Naive thymus-derived CD8-positive, alpha-beta T cell (primary cell): Measurements from ENCODE around the gene CCR1. TPM values are rescaled to one million over a fixed set of nuclear protein-coding genes. Genes with fewer than 3 reads are reported as not detected.

Source experiments
- ATAC-seq, 2 donors: fragments of 150-1000 bp; cut with Tn5 transposase in 1 of 2; sonication (Bioruptor Pico), chemical (Tn5 transposase) in 1 of 2; 1 replicate in 1 of 2; 2 replicates in 1 of 2; pipeline ENCODE4 v1.10.0; 2021; ENCODE audit warnings: mild to moderate bottlenecking in 2 of 2, moderate library complexity in 2 of 2
- POLR2A ChIA-PET: fragments of 350-600 bp; sonication (Branson Sonifier 250); formaldehyde crosslinking; loops from one replicate; lab custom pipeline; 2021; ENCODE audit warnings: antibody characterized with exemption; lab: Charles Lee
- DNase-seq, 10 donors: peaks; one replicate each; pipeline versions ENCODE4 v3.0.0 to v3.0.0-alpha.2; 2020 to 2022
- H3K27ac Mint-ChIP-seq, 10 donors: one replicate each; pipeline ENCODE4 v1.8.0; 2020 to 2022; ENCODE audit warnings: mild to moderate bottlenecking in 10 of 10, mixed read lengths in 10 of 10, moderate library complexity in 4 of 10, inconsistent platforms in 1 of 10
- H3K27me3 Mint-ChIP-seq, 5 donors: one replicate each; pipeline ENCODE4 v1.8.0; 2021 to 2022; ENCODE audit warnings: mixed read lengths in 5 of 5
- H3K36me3 Mint-ChIP-seq, 3 donors: one replicate each; pipeline ENCODE4 v1.8.0; 2020 to 2022; ENCODE audit warnings: mixed read lengths in 3 of 3, mild to moderate bottlenecking in 2 of 3, inconsistent platforms in 1 of 3
- H3K4me1 Mint-ChIP-seq, 4 donors: one replicate each; pipeline ENCODE4 v1.8.0; 2021 to 2022; ENCODE audit warnings: mixed read lengths in 4 of 4
- H3K4me3 Mint-ChIP-seq, 10 donors: one replicate each; pipeline ENCODE4 v1.8.0; 2020 to 2022; ENCODE audit warnings: mild to moderate bottlenecking in 10 of 10, mixed read lengths in 10 of 10, moderate library complexity in 6 of 10, inconsistent platforms in 1 of 10
- H3K9me3 Mint-ChIP-seq, 9 donors: one replicate each; pipeline ENCODE4 v1.8.0; 2020 to 2022; ENCODE audit warnings: mixed read lengths in 9 of 9, mild to moderate bottlenecking in 3 of 9, inconsistent platforms in 1 of 9, moderate library complexity in 1 of 9
- polyA plus RNA-seq, 3 donors: library from polyadenylated mRNA; unstranded; fragments of 300-500 nt; fragmentation: Illumina TruSeq; gene quantifications; one replicate each; pipeline ENCODE4 v1.2.3, GENCODE V29; 2021
- total RNA-seq, 8 experiments: library from RNA in 2 of 8; stranded (reverse) in 2 of 8; gene quantifications; one replicate each; pipeline ENCODE4 v1.2.3 and lab custom pipeline; 2021 to 2026

CCR1 gene
- total RNA-seq (under 1 TPM; 0.55 to 0.94 TPM), polyA plus RNA-seq (1 to 10 TPM in 1 of 3 donors, under 1 TPM in 1, not detected in 1; 0.11 to 2.0 TPM), total RNA-seq (lab: John Stamatoyannopoulos, UW) (0 reads per million in 6 experiments)

- ATAC-seq = peak; percentile 48 to 52
- Mint-ChIP-seq H3K27ac (peak within 1 kb of the TSS in 8 of 10 donors; percentile 7 to 87 (median 48)), H3K4me1 (peaks cover 7 to 44% (median 19%) of the 10 kb centered on the region in 4 donors), H3K4me3 (peak within 1 kb of the TSS in 7 of 10 donors; percentile 1 to 81 (median 30)), H3K36me3 (no peaks in the 10 kb centered on the region), H3K9me3 (no peaks in the 10 kb centered on the region), H3K27me3 (no peaks in the 10 kb centered on the region)
- peak in 3 of 10 donors; percentile 14 to 18 (median 16) for DNase-seq
- POLR2A ChIA-PET = interaction anchor here (0.7 to 0.8 kb wide), 2 partner anchors 97 to 143 kb away, joined by 3 read pairs; no protein-coding TSS in a partner anchor
Observed at GRCh38 chr3:46208167-46208704, at the start of gene CCR1. Gene CCR1 (minus strand): TSS chr3:46208313. CDS start chr3:46204313, 4,000 bp downstream.

GRCh38 chr3:46252980-46253379 is 44.9 kb upstream of the CCR1 start:
- Mint-ChIP-seq H3K4me1 (no peaks in the 10 kb centered on the region), H3K27me3 (peaks cover 0 to 14% (median 3%) of the 10 kb centered on the region in 5 donors), H3K9me3 (peaks cover 0 to 2% (median 0%) of the 10 kb centered on the region in 9 donors), H3K27ac (peak overlapping the region in 1 of 10 donors; percentile 34), H3K4me3 (no peak overlapping the region), H3K36me3 (peaks cover 0 to 6% (median 6%) of the 10 kb centered on the region in 3 donors)
- ATAC-seq (no peak), DNase-seq (no peak)
- POLR2A ChIA-PET = no interaction called here

DNA sequence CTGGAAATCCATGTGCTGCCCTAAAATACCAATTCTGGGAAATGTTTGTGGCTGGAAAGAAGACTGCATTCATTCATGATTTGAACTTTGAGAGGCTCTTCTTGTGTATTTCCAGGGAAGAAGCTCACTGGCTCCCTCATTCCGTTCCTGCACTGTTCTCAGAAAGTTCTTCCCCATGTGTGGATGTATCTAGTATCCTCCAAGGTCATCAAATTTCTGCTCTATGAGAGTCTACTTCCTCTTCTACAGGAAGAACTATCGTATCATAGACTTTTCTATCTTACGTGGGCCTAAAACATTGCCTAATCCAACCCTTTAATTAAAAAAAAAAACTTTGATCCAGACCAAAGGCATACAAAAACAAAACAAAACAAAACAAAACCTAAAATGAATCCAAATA is 37.0 kb upstream of the CCR1 start:
- peaks cover 0 to 13% (median 0%) of the 10 kb centered on the region in 4 donors for H3K4me1 Mint-ChIP-seq
- H3K9me3 Mint-ChIP-seq = no peaks in the 10 kb centered on the region
- ATAC-seq (no peak), DNase-seq (no peak)
- no peak overlapping the region for H3K4me3 Mint-ChIP-seq
- no peaks in the 10 kb centered on the region for H3K36me3 Mint-ChIP-seq
- H3K27me3 Mint-ChIP-seq = peaks cover 0 to 7% (median 0%) of the 10 kb centered on the region in 5 donors
- POLR2A ChIA-PET = no interaction called here
- no peak overlapping the region for H3K27ac Mint-ChIP-seq

DNA sequence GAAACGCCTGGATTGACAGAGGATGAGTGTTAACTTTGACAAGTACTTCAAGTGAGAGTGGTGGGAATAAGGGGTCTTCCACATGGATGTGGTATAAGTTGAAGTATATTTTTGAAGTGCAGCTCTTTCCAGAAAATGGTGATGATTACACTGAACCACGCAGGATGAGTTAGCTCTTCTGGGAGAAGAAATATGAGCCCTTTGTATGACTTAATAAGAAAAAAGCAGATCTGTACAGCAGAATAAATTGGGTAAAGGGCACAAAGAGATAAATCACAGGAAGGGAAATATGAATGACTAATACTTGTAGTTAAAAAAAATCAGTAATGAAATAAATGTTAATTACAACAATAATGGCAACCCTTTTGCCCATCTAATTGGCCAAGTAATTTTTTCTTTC is 35.4 kb upstream of the CCR1 start:
- Mint-ChIP-seq H3K4me1 (peaks cover 0 to 13% (median 0%) of the 10 kb centered on the region in 4 donors), H3K27me3 (peaks cover 0 to 7% (median 0%) of the 10 kb centered on the region in 5 donors), H3K9me3 (no peaks in the 10 kb centered on the region), H3K36me3 (no peaks in the 10 kb centered on the region), H3K27ac (no peak overlapping the region), H3K4me3 (no peak overlapping the region)
- ATAC-seq = no peak
- DNase-seq = no peak
- POLR2A ChIA-PET = no interaction called here

DNA sequence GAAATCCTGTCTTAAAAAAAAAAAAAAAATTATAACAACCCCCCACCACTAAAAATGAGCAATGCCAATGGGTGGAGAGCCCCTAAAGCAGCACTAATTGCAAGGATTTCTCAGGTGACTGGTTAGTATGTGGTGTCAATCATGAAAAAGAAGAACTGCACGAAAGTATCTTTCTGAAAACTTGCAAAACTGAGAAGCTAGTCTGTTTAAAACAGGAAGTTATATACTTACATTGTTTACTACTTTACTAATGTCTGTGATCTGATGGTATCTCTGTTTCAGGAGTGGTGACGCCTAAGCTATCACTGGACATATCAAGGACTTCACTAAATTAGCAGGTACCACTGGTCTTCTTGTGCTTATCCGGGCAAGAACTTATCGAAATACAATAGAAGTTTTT is 34.0 kb upstream of the CCR1 start, which contains the start of gene CCR3:
CCR3 (plus strand) TSS at position 341 of the 400 bp plus-strand sequence. CDS start 22,699 bp downstream, outside the sequence.
- peak within 1 kb of the TSS in 1 of 10 donors; percentile 1 for H3K4me3 Mint-ChIP-seq
- no peak for DNase-seq

GRCh38 chr3:46239952-46240351 is 31.8 kb upstream of the CCR1 start:
- no peak overlapping the region for H3K27ac Mint-ChIP-seq
- ATAC-seq = no peak
- H3K27me3 Mint-ChIP-seq = peaks cover 0 to 7% (median 0%) of the 10 kb centered on the region in 5 donors
- peaks cover 0 to 28% (median under 1%) of the 10 kb centered on the region in 4 donors for H3K4me1 Mint-ChIP-seq
- no peak overlapping the region for H3K4me3 Mint-ChIP-seq
- no peaks in the 10 kb centered on the region for H3K36me3 Mint-ChIP-seq
- no peaks in the 10 kb centered on the region for H3K9me3 Mint-ChIP-seq
- no peak for DNase-seq
- POLR2A ChIA-PET = no interaction called here

More for the DNA sequence above, 34.0 kb upstream of the CCR1 start, which contains the start of gene CCR3:
- peaks cover 0 to 19% (median 0%) of the 10 kb centered on the region in 4 donors for H3K4me1 Mint-ChIP-seq
- H3K36me3 Mint-ChIP-seq = no peaks in the 10 kb centered on the region
- no peaks in the 10 kb centered on the region for H3K9me3 Mint-ChIP-seq
- H3K27ac Mint-ChIP-seq = no peak within 1 kb of the TSS
- ATAC-seq = no peak
- POLR2A ChIA-PET = no interaction called here
- H3K27me3 Mint-ChIP-seq = peaks cover 0 to 7% (median 0%) of the 10 kb centered on the region in 5 donors

DNA sequence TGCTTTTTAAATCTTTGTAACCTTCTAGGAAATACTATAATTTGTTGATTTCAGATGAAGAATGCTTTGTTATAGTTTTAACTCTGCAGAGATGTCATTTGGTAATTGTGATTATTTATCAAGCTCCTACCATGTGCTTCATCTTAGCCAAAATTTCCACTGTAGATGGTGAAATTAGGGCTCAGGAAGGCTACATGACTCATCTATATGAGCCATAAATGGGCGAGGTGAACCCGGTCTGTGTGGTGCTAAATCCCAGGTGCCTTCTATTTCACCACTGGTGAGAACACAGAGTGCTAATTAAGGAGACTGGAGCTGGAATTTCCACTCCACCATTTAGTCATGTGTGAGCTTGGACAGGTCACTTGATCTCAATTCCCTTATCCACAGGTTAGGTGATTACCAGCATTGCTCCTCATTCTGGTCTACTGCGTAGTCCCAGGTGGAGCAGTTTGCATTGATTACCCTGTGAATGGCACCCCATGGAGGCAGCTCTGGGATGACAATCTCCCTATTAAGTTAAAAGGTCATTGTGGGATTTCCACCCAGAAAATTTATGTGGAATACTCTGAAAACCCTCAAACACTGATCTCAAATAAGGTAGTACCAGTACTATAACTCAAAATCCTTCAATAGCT is 31.3 kb upstream of the CCR1 start:
- Mint-ChIP-seq H3K9me3 (no peaks in the 10 kb centered on the region), H3K27ac (no peak overlapping the region), H3K27me3 (peaks cover 0 to 7% (median 0%) of the 10 kb centered on the region in 5 donors), H3K4me1 (peaks cover 0 to 28% (median under 1%) of the 10 kb centered on the region in 4 donors), H3K36me3 (no peaks in the 10 kb centered on the region), H3K4me3 (no peak overlapping the region)
- POLR2A ChIA-PET = no interaction called here
- DNase-seq = no peak
- ATAC-seq = no peak

DNA sequence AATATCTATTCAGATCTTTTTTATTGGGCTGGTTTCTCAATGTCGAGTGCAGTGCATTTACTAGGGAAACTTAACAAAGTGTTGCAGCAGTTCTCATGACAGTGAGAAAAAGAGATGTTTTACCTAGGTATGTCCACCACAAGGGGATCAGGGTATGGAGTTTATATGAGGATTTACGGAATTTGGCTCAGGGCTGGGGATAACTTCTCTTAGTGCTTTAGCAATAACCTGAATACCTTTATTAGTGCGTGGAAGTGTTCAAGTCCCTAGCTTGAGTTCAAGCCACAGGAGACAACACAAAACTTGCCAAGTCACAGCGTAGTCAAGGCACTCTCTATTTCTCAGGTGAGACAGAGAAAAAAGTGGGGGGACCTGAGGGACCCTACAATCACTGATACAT is 30.3 kb upstream of the CCR1 start:
- Mint-ChIP-seq H3K4me3 (no peak overlapping the region), H3K9me3 (no peaks in the 10 kb centered on the region), H3K27me3 (peaks cover 0 to 7% (median 2%) of the 10 kb centered on the region in 5 donors), H3K4me1 (peaks cover 0 to 28% (median under 1%) of the 10 kb centered on the region in 4 donors), H3K36me3 (no peaks in the 10 kb centered on the region), H3K27ac (no peak overlapping the region)
- POLR2A ChIA-PET = no interaction called here
- DNase-seq (no peak), ATAC-seq (no peak)

DNA sequence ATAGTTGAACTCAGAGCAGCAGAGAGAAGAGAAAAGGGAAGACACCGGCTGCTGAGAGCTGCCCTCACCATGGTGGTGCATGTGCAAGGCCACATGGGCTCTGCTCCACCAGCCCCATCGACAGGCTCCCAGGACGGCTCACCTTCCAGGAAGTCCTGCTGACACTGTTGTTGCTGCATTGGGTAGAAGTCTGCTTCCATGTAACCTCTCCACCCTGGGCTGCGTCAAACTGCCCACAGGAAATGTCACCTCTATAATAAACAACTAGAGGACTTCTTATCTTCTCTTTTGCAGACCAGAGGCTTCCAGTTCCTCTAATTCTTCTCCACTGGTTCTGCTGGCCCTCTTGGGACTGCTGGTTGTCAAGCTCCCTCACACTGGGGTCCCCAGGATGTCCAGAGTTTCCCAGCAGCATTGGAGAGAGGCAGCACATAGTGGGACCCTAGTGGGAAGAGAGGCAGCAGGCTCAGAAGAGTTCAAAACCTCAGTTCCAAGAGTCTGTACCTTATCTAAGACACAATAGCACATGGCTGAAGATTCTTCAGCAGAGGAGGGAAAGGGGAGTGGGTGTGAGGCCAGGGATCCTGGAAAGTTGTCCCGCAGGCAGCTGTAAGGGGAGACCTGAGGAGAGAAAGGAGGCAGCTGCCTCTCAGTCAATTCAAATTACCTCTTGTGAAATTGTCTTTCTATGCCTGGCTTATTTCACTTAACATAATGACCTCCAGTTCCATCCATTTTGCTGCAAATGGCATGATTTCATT is 28.4 kb upstream of the CCR1 start:
- DNase-seq = no peak
- Mint-ChIP-seq H3K4me1 (peaks cover 0 to 19% (median under 1%) of the 10 kb centered on the region in 4 donors), H3K27ac (peak overlapping the region in 1 of 10 donors; percentile 56)

GRCh38 chr3:46235425-46235824 is 27.3 kb upstream of the CCR1 start:
- no peak overlapping the region for H3K27ac Mint-ChIP-seq
- H3K36me3 Mint-ChIP-seq = no peaks in the 10 kb centered on the region
- H3K9me3 Mint-ChIP-seq = no peaks in the 10 kb centered on the region
- no peak for DNase-seq
- peaks cover 0 to 7% (median 5%) of the 10 kb centered on the region in 5 donors for H3K27me3 Mint-ChIP-seq
- H3K4me1 Mint-ChIP-seq = peaks cover 0 to 14% (median under 1%) of the 10 kb centered on the region in 4 donors
- H3K4me3 Mint-ChIP-seq = no peak overlapping the region
- POLR2A ChIA-PET = interaction anchor here (0.9 kb wide), 1 partner anchor 31 kb away, joined by 3 read pairs; no protein-coding TSS in a partner anchor
- ATAC-seq = no peak

More for the DNA sequence above, 28.4 kb upstream of the CCR1 start:
- Mint-ChIP-seq H3K27me3 (peaks cover 3 to 7% (median 4%) of the 10 kb centered on the region in 5 donors), H3K9me3 (no peaks in the 10 kb centered on the region), H3K4me3 (peak overlapping the region in 1 of 10 donors; percentile 28), H3K36me3 (no peaks in the 10 kb centered on the region)
- POLR2A ChIA-PET = no interaction called here
- no peak for ATAC-seq

DNA sequence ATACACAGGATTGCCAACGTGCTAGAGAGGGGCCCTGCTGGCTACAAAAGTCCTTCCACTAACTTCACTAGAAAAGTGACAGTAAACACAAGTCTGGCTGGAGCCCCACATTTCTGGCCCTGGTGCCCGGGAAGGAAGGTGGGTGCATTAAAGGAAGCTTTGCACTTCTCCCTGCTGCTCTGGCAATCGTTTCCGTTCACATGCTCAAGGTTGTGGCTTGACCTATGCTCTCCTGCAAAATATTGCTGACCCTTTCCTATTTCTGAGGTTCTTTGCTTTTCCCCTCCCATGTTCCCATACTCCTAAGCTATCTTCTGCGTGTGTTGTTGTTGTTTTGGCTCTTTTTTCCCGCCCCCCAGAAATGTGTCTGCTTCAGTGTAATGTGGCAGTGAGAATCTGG is 25.1 kb upstream of the CCR1 start:
- Mint-ChIP-seq H3K9me3 (no peaks in the 10 kb centered on the region), H3K4me1 (peaks cover 0 to 24% (median under 1%) of the 10 kb centered on the region in 4 donors), H3K36me3 (no peaks in the 10 kb centered on the region), H3K27me3 (peaks cover 3 to 19% (median 5%) of the 10 kb centered on the region in 5 donors), H3K27ac (no peak overlapping the region), H3K4me3 (no peak overlapping the region)
- DNase-seq (no peak), ATAC-seq (no peak)
- POLR2A ChIA-PET = interaction anchor here (0.6 kb wide), 1 partner anchor 1062 kb away, joined by 3 read pairs; no protein-coding TSS in a partner anchor

- ATAC-seq (no peak), DNase-seq (no peak)
- POLR2A ChIA-PET = no interaction called here
- peaks cover 3 to 26% (median 8%) of the 10 kb centered on the region in 5 donors for H3K27me3 Mint-ChIP-seq
- H3K27ac Mint-ChIP-seq = no peak overlapping the region
- H3K36me3 Mint-ChIP-seq = peaks cover 0 to 4% (median 2%) of the 10 kb centered on the region in 3 donors
- peaks cover 0 to 20% (median under 1%) of the 10 kb centered on the region in 4 donors for H3K4me1 Mint-ChIP-seq
- peaks cover 0 to 7% (median 3%) of the 10 kb centered on the region in 9 donors for H3K9me3 Mint-ChIP-seq
- no peak overlapping the region for H3K4me3 Mint-ChIP-seq
Observed at GRCh38 chr3:46231323-46231722, 23.2 kb upstream of the CCR1 start.
